GM23248 (cell line): ENCODE data around the gene R3HCC1L. TPM values are rescaled to one million over a fixed set of nuclear protein-coding genes. Genes with fewer than 3 reads are reported as not detected.
"Not testable (repeated sequence)": the region's sequence is repeated elsewhere in the genome, so short reads cannot be mapped to it uniquely, and the experiment has no call there.

Experiments
- DNase-seq: peaks from one replicate; pipeline ENCODE4 v3.0.0-alpha.2; 2015
- H2AFZ ChIP-seq: fragments of 200-600 bp; sonication (generic); 2 replicates; pipeline ENCODE4 v1.6.1; 2016; ENCODE audit warnings: antibody characterized with exemption
- H3F3A ChIP-seq: fragments of 200-600 bp; sonication (generic); 2 replicates; pipeline ENCODE4 v1.6.1; 2016; ENCODE audit warnings: mild to moderate bottlenecking, antibody characterized with exemption, mixed run types; ENCODE audit not compliant: insufficient read depth
- H3K27ac ChIP-seq: fragments of 200-600 bp; sonication (generic); 2 replicates; pipeline ENCODE4 v1.5.1; 2016; ENCODE audit warnings: mild to moderate bottlenecking
- H3K27me3 ChIP-seq: fragments of 200-600 bp; sonication (generic); replicated peaks from 2 replicates; pipeline ENCODE4 v1.6.1; 2016; ENCODE audit warnings: mild to moderate bottlenecking; ENCODE audit not compliant: insufficient read depth
- H3K36me3 ChIP-seq: fragments of 200-600 bp; sonication (generic); 2 replicates; pipeline ENCODE4 v1.6.1; 2016; ENCODE audit warnings: low read depth, mild to moderate bottlenecking
- H3K4me1 ChIP-seq: fragments of 200-600 bp; sonication (generic); 2 replicates; pipeline ENCODE4 v1.6.1; 2016; ENCODE audit warnings: mild to moderate bottlenecking; ENCODE audit not compliant: insufficient read depth
- H3K4me2 ChIP-seq: fragments of 200-600 bp; sonication (generic); one replicate; pipeline ENCODE4 v1.6.1; 2016; ENCODE audit warnings: mild to moderate bottlenecking; ENCODE audit not compliant: unreplicated experiment
- H3K4me3 ChIP-seq: fragments of 200-600 bp; sonication (generic); 2 replicates; pipeline ENCODE4 v1.5.1; 2016; ENCODE audit warnings: mild to moderate bottlenecking
- H3K79me2 ChIP-seq: fragments of 200-600 bp; sonication (generic); 2 replicates; pipeline ENCODE4 v1.6.1; 2016; ENCODE audit warnings: mild to moderate bottlenecking; ENCODE audit not compliant: insufficient read depth
- H3K9ac ChIP-seq: fragments of 200-600 bp; sonication (generic); 2 replicates; pipeline ENCODE4 v1.6.1; 2016; ENCODE audit warnings: mild to moderate bottlenecking
- H3K9me2 ChIP-seq: fragments of 200-600 bp; sonication (generic); 2 replicates; pipeline ENCODE4 v1.6.1; 2016; ENCODE audit warnings: mixed run types, mild to moderate bottlenecking, moderate library complexity; ENCODE audit not compliant: insufficient read depth
- H3K9me3 ChIP-seq: fragments of 200-600 bp; sonication (generic); one replicate; pipeline ENCODE4 v1.6.1; 2017; ENCODE audit warnings: low read depth
- H4K20me1 ChIP-seq: fragments of 200-600 bp; sonication (generic); 2 replicates; pipeline ENCODE4 v1.6.0; 2016; ENCODE audit not compliant: insufficient read depth
- EZH2 ChIP-seq: fragments of 200-600 bp; sonication (generic); IDR thresholded peaks from 2 replicates; pipeline ENCODE4 v1.6.1; 2018; ENCODE audit warnings: antibody characterized with exemption, mild to moderate bottlenecking; ENCODE audit not compliant: insufficient read depth, poor library complexity, severe bottlenecking
- EZH2phosphoT487 ChIP-seq: fragments of 200-600 bp; sonication (generic); IDR thresholded peaks from 2 replicates; pipeline ENCODE4 v1.6.1; 2018; ENCODE audit warnings: antibody characterized with exemption, moderate library complexity, mild to moderate bottlenecking, low read depth; ENCODE audit not compliant: insufficient read depth
- WGBS, 2 experiments: methylation state at CpG; one replicate each; pipeline ENCODE4 v1.1.6; 2015 to 2017; ENCODE audit warnings: low lambda C conversion rate in 2 of 2, low coverage in 1 of 2; ENCODE audit errors: missing lambda C conversion rate in 2 of 2; 5-methylcytosine and 5-hydroxymethylcytosine counted together
- in situ Hi-C: fragments of 300-500 bp; cut with MboI; formaldehyde crosslinking; loops from 2 replicates; pipeline ENCODE4 v1.15.0; 2020
- polyA plus RNA-seq: library from polyadenylated mRNA; unstranded; fragments of >200 nt; fragmentation: Nextera tagmentation; extraction: Ambion mirVana; gene quantifications from 2 replicates; pipeline ENCODE4 v1.2.1, GENCODE V29; 2016
- total RNA-seq: library from RNA; depleted of rRNA; stranded (reverse); fragments of >200 nt; shearing (Covaris generic); gene quantifications from 2 replicates; pipeline ENCODE4 v1.2.3, GENCODE V29; 2014

R3HCC1L gene
- total and polyA plus RNA-seq, 2 experiments from 2014 or later = 8.2 to 10.2 TPM

DNA sequence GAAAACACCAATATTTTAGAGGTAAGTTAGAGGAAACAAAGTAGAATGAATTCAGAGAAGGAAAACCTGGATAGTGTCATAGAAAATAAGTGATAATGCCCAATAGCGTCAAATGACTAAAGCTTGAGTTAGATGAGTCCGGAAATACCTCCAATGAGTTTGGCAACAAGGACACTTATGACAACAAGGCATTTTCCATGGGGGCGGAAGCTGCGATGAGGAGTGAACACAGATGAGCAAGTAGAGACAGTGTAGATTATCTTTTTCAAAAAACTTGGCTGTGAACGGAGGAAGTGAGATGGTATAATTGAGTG is 383 bp upstream of the R3HCC1L start:
- DNase-seq = peak; percentile 84

DNA sequence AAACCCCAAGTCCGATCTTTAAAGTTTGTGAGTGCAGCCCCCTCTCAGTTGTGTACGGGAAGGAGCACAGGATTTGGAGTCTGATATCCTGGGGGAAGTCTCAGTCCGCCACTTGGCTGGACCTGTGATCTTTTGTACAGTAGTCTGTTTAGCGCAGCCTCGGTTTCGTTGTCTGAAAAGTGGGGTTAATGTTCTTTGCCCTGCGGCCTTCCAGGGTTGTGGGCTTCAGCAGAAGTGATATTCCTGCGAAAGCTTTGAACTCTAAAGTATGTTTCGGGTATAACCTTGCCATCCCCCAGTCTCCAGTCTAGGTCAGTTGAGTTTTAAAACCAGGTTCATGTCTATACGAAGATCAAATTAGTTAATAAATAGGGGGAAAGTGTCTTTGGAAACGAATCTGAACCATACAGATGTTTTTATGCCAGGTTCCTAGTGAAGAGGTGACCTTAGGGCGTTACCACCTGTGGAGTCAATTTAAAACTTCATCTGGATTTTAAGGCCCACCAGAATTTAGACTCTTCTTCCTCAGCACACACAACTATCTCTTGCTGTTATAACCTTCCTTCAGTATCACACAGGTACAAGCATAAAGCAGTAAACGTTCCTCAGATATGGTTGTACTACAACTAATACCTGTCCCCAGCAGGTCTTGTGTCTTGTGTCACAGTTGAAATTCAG is 904 bp downstream of the R3HCC1L start:
- TF ChIP-seq EZH2phosphoT487 (no peak), EZH2 (no peak)
- DNase-seq = no peak
- 6 to 7% methylated on average over 13 of the region's 13 CpGs for WGBS, 2 experiments
- Histone ChIP-seq H4K20me1 (peaks cover 4% of the 10 kb centered on the region), H3K9ac (peak overlapping the region; percentile 98), H2AFZ (peak overlapping the region; percentile 94), H3K36me3 (no peaks in the 10 kb centered on the region), H3K9me3 (no peaks in the 10 kb centered on the region), H3K27me3 (no peaks in the 10 kb centered on the region), H3K9me2 (no peaks in the 10 kb centered on the region), H3K27ac (peak overlapping the region; percentile 82), H3K4me3 (peak overlapping the region; percentile 96), H3K79me2 (peaks cover 58% of the 10 kb centered on the region), H3K4me2 (peak overlapping the region; percentile 91), H3F3A (no peaks in the 10 kb centered on the region), H3K4me1 (peaks cover 18% of the 10 kb centered on the region)
- in situ Hi-C loops = no loop called here

More for the DNA sequence above, 383 bp upstream of the R3HCC1L start:
- peaks cover 45% of the 10 kb centered on the region for H3K79me2 ChIP-seq
- no peaks in the 10 kb centered on the region for H3K9me3 ChIP-seq
- H3K4me2 ChIP-seq = peak overlapping the region; percentile 91
- in situ Hi-C loops = no loop called here
- WGBS, 2 experiments = 7 to 8% methylated on average over 5 of the region's 5 CpGs
- no peaks in the 10 kb centered on the region for H3F3A ChIP-seq
- peak overlapping the region; percentile 94 for H2AFZ ChIP-seq
- no peaks in the 10 kb centered on the region; the same call in 1 of the 2 replicates for H4K20me1 ChIP-seq
- peaks cover 18% of the 10 kb centered on the region for H3K4me1 ChIP-seq
- no peaks in the 10 kb centered on the region for H3K27me3 ChIP-seq
- no peaks in the 10 kb centered on the region for H3K36me3 ChIP-seq
- H3K9ac ChIP-seq = peak overlapping the region; percentile 98
- H3K27ac ChIP-seq = peak overlapping the region; percentile 82
- TF ChIP-seq EZH2phosphoT487 = no peak
- no peak for TF ChIP-seq EZH2
- H3K9me2 ChIP-seq = no peaks in the 10 kb centered on the region
- peak overlapping the region; percentile 96 for H3K4me3 ChIP-seq

DNA sequence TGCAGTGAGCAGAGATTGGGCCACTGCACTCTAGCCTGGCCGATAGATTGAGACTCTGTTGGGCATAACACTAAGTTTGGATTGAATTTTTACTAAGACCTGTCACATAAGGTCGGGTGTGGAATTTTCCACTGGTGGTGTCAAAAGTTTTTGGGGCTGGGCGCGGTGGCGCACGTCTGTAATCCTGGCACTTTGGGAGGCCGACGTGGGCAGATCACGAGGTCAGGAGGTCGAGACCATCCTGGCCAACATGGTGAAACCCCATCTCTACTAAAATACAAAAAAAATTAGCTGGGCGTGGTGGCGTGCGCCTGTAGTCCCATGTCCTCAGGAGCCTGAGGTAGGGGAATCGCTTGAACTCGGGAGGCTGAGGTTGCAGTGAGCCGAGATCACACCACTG is 2.3 kb downstream of the R3HCC1L start:
- H3K36me3 ChIP-seq, H3K4me2 ChIP-seq, H3K27ac ChIP-seq, H3K9me3 ChIP-seq, H3K27me3 ChIP-seq, H3F3A ChIP-seq, H3K4me3 ChIP-seq, in situ Hi-C loops, DNase-seq, H2AFZ ChIP-seq, H3K9ac ChIP-seq, H3K9me2 ChIP-seq: not testable (repeated sequence)
- H3K4me1 ChIP-seq = peaks cover 23% of the 10 kb centered on the region
- WGBS, 2 experiments = 93 to 94% methylated on average over 16 of the region's 16 CpGs
- H3K79me2 ChIP-seq = peaks cover 72% of the 10 kb centered on the region
- peaks cover 12% of the 10 kb centered on the region for H4K20me1 ChIP-seq

DNA sequence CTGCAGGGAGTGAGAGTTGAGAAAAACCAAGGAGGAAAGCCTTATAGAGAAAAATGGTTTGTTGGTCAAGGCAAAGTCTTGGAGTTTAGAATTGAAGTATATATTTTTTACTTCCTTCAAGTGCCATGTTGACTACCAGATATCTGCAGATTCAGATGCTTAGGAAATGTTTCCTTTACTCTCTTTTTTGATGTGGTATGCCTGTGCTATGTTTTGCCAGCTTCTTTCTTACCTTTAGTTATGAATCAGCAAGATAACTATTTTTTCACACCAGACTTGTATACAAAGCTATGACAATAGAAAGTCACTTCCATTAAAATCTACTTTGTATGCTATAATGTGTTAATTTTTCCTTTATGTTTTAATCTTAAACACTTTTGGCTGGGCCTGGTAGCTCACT is 3.6 kb downstream of the R3HCC1L start:
- H3K27ac ChIP-seq = no peak overlapping the region
- DNase-seq = no peak
- no peaks in the 10 kb centered on the region for H3K36me3 ChIP-seq
- H4K20me1 ChIP-seq = peaks cover 12% of the 10 kb centered on the region
- no peak overlapping the region for H3K4me3 ChIP-seq
- no peak overlapping the region for H2AFZ ChIP-seq
- TF ChIP-seq EZH2 (no peak), EZH2phosphoT487 (no peak)
- no peaks in the 10 kb centered on the region for H3K27me3 ChIP-seq
- H3K79me2 ChIP-seq = peaks cover 85% of the 10 kb centered on the region
- H3K9me2 ChIP-seq = no peaks in the 10 kb centered on the region
- no peak overlapping the region for H3K9ac ChIP-seq
- no peak overlapping the region for H3K4me2 ChIP-seq
- in situ Hi-C loops = no loop called here
- 0 out of 2 replicates have a peak, but pooled peaks cover 3% of the 10 kb centered on the region for H3F3A ChIP-seq
- H3K4me1 ChIP-seq = peaks cover 32% of the 10 kb centered on the region
- no peaks in the 10 kb centered on the region for H3K9me3 ChIP-seq

DNA sequence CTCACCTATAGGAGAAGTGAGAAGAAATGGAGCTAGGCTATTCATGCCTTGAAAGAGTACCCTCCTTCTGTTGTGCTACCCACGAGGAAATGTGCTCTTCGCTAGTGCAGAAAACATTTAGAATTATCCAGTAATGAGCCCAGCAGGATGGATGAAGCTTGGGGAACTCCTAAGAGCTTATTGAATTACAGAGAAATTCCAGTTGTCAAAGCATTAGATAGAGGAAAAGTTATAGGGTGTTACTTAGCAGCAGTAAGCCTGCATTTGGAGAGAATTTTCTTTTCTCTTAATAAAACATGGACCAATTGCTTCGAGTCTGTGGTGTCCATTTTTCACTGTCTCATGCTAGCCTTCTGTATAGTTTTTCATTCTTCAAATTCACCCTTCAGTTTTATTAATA is 5.0 kb downstream of the R3HCC1L start:
- Histone ChIP-seq H3K9ac (no peak overlapping the region), H3K4me1 (peaks cover 29% of the 10 kb centered on the region), H4K20me1 (peaks cover 12% of the 10 kb centered on the region), H3F3A (0 out of 2 replicates have a peak, but pooled peaks cover 3% of the 10 kb centered on the region), H3K27ac (no peak overlapping the region), H3K79me2 (peaks cover 99% of the 10 kb centered on the region), H3K9me2 (no peaks in the 10 kb centered on the region), H3K4me3 (no peak overlapping the region), H2AFZ (no peak overlapping the region), H3K27me3 (no peaks in the 10 kb centered on the region), H3K4me2 (no peak overlapping the region), H3K9me3 (no peaks in the 10 kb centered on the region), H3K36me3 (no peaks in the 10 kb centered on the region)
- in situ Hi-C loops = no loop called here
- TF ChIP-seq EZH2phosphoT487 (no peak), EZH2 (no peak)
- WGBS, 2 experiments = 75 to 88% methylated on average over 3 of the region's 3 CpGs
- no peak for DNase-seq
